NCI-H2107 treated with DMSO at 0.1 percent for 48 hours (cell line): ENCODE results near the gene SHC4.
"Not testable (repeated sequence)": the region's sequence is repeated elsewhere in the genome, so short reads cannot be mapped to it uniquely, and the experiment has no call there.

Source experiments
- DNase-seq: peaks from one replicate; lab custom pipeline; 2025; ENCODE audit not compliant: unreplicated experiment; lab: John Stamatoyannopoulos, UW

Gene SHC4

GRCh38 chr15:48802257-48802656, 161.5 kb downstream of the SHC4 start:
- DNase-seq = no peak

- peak; percentile 47 for DNase-seq
These were observed 162.8 kb downstream of the SHC4 start for GRCh38 chr15:48800811-48801455.

- DNase-seq = no peak
These were observed 163.5 kb downstream of the SHC4 start for GRCh38 chr15:48800245-48800644.

- DNase-seq = peak; percentile 38
These were observed 165.4 kb downstream of the SHC4 start for GRCh38 chr15:48798319-48798718.

- no peak for DNase-seq
These were observed 166.8 kb downstream of the SHC4 start for GRCh38 chr15:48796930-48797329.

GRCh38 chr15:48796521-48796920, 167.2 kb downstream of the SHC4 start:
- DNase-seq = no peak

GRCh38 chr15:48795901-48796300, 167.8 kb downstream of the SHC4 start:
- DNase-seq = no peak

GRCh38 chr15:48794697-48795134, 169.0 kb downstream of the SHC4 start:
- DNase-seq = no peak

GRCh38 chr15:48792408-48792807, 171.3 kb downstream of the SHC4 start:
- DNase-seq = no peak

GRCh38 chr15:48790466-48791115, 173.1 kb downstream of the SHC4 start:
- DNase-seq = not testable (repeated sequence)

- DNase-seq = no peak
These were observed 178.0 kb downstream of the SHC4 start for GRCh38 chr15:48785712-48786111.

GRCh38 chr15:48785195-48785594, 178.5 kb downstream of the SHC4 start:
- no peak for DNase-seq

- DNase-seq = no peak
These were observed 179.0 kb downstream of the SHC4 start for GRCh38 chr15:48784756-48785155.

- no peak for DNase-seq
These were observed 180.8 kb downstream of the SHC4 start for GRCh38 chr15:48782911-48783310.

- no peak for DNase-seq
These were observed 182.1 kb downstream of the SHC4 start for GRCh38 chr15:48781481-48782081.

GRCh38 chr15:48781017-48781416, 182.7 kb downstream of the SHC4 start:
- DNase-seq = no peak

GRCh38 chr15:48778331-48778730, 185.4 kb downstream of the SHC4 start:
- no peak for DNase-seq

- DNase-seq = no peak
These were observed 185.9 kb downstream of the SHC4 start for GRCh38 chr15:48777645-48778330.

GRCh38 chr15:48775546-48775945, 188.2 kb downstream of the SHC4 start:
- no peak for DNase-seq

- DNase-seq = no peak
These were observed 189.2 kb downstream of the SHC4 start for GRCh38 chr15:48774484-48774883.
